Spleen (tissue), 7 donors: ENCODE data around the gene PANX2.

ENCODE experiments used
- POLR2A ChIP-seq, 3 donors: fragments of 450-650 bp; IDR thresholded peaks; one replicate each; pipeline ENCODE4 v1.5.1; 2017; ENCODE audit warnings: antibody characterized with exemption in 3 of 3, mild to moderate bottlenecking in 1 of 3
- TF ChIP-seq, protein P1 (sequence below), 11 experiments: fragments of 200-600 bp in 7 of 11; fragments of 450-650 bp in 4 of 11; sonication (generic) in 4 of 11; IDR thresholded peaks in 8 of 11; conservative IDR thresholded peaks in 3 of 11; 1 replicate in 7 of 11; 2 replicates in 4 of 11; pipeline versions ENCODE4 v1.4.0 to v1.8.0; 2016 to 2021; ENCODE audit warnings: antibody characterized with exemption in 11 of 11, inconsistent platforms in 4 of 11, mild to moderate bottlenecking in 1 of 11
- donor health status: DM: no; HTN: no; CAD: no; lungs with moderate emphysema.
- donor health status: DM: no; HTN: no; CAD: no.
- donor health status: DM: no; HTN: no; CAD: no.

DNA sequence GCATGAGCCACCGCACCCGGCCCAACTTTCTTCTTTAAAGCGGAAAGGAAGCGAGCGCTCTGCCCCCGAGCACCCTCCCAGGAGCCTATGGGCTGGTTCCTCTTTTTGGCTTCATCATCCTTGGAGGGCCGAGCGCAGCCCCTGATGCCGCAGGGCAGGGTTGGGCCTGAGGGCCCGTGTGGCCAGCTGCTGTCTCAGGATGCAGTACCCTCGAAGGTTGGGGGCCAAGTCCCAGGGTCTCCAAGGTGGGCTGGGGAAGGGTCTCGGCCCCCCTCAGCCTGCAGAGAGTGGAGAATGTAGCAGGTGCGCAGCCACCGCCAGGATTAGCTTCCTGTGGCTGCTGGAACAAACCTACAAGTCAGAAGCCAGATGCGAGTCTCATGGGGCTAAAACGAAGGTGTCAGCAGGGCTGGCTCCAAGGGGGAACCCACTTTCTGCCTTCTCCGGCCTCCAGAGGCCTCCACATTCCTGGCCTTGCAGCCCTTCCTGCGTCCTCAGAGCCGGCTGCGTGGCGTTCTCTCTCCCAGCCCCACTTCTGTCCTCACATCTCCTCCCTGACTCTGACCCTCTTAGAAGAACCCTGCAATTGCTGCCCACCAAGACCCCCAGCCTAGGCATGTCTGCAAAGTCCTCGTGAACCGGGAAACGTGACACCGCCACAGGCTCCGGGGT, 2.9 kb downstream of the PANX2 start:
- TF ChIP-seq, protein P1, sequence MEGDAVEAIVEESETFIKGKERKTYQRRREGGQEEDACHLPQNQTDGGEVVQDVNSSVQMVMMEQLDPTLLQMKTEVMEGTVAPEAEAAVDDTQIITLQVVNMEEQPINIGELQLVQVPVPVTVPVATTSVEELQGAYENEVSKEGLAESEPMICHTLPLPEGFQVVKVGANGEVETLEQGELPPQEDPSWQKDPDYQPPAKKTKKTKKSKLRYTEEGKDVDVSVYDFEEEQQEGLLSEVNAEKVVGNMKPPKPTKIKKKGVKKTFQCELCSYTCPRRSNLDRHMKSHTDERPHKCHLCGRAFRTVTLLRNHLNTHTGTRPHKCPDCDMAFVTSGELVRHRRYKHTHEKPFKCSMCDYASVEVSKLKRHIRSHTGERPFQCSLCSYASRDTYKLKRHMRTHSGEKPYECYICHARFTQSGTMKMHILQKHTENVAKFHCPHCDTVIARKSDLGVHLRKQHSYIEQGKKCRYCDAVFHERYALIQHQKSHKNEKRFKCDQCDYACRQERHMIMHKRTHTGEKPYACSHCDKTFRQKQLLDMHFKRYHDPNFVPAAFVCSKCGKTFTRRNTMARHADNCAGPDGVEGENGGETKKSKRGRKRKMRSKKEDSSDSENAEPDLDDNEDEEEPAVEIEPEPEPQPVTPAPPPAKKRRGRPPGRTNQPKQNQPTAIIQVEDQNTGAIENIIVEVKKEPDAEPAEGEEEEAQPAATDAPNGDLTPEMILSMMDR (IDR thresholded peaks at IDR 0.05 in 8 of 11, conservative IDR thresholded peaks at IDR 0.05 in 3 of 11): no peak
- no peak for TF ChIP-seq POLR2A (IDR thresholded peaks at IDR 0.05)
